Neutrophil (primary cell): Measurements from ENCODE around the gene AKR1B15.
"Not testable (repeated sequence)": the region's sequence is repeated elsewhere in the genome, so short reads cannot be mapped to it uniquely, and the experiment has no call there.

Source experiments
- H3K27ac ChIP-seq: fragments of 200-600 bp; sonication (generic); 2 replicates; pipeline ENCODE4 v1.5.1; 2016; ENCODE audit warnings: mild to moderate bottlenecking, moderate library complexity
- H3K27me3 ChIP-seq: fragments of 200-600 bp; sonication (generic); 2 replicates; pipeline ENCODE4 v1.6.0; 2016; ENCODE audit warnings: mild to moderate bottlenecking
- H3K36me3 ChIP-seq: fragments of 200-600 bp; sonication (generic); 2 replicates; pipeline ENCODE4 v1.5.1; 2017
- H3K4me1 ChIP-seq, 2 experiments: fragments of 200-600 bp in 1 of 2; sonication (generic) in 1 of 2; 1 replicate in 1 of 2; 2 replicates in 1 of 2; pipeline versions ENCODE4 v1.5.1 to v1.6.1; 2013 to 2016; ENCODE audit warnings: low read depth in 1 of 2, low read length in 1 of 2, mild to moderate bottlenecking in 1 of 2, moderate library complexity in 1 of 2; ENCODE audit not compliant: control insufficient read depth in 1 of 2, insufficient read depth in 1 of 2
- H3K4me3 ChIP-seq, 2 experiments: fragments of 200-600 bp in 1 of 2; sonication (generic) in 1 of 2; 1 replicate in 1 of 2; 2 replicates in 1 of 2; pipeline ENCODE4 v1.5.1; 2013 to 2016; ENCODE audit warnings: low read depth in 1 of 2, low read length in 1 of 2, mild to moderate bottlenecking in 1 of 2, moderate library complexity in 1 of 2
- H3K9me3 ChIP-seq: fragments of 200-600 bp; sonication (generic); 2 replicates; pipeline ENCODE4 v1.5.1; 2016
- TF ChIP-seq, protein P1 (sequence below): fragments of 200-600 bp; sonication (generic); IDR thresholded peaks from 2 replicates; pipeline ENCODE4 v1.5.1; 2016; ENCODE audit warnings: antibody characterized with exemption

AKR1B15 gene

DNA sequence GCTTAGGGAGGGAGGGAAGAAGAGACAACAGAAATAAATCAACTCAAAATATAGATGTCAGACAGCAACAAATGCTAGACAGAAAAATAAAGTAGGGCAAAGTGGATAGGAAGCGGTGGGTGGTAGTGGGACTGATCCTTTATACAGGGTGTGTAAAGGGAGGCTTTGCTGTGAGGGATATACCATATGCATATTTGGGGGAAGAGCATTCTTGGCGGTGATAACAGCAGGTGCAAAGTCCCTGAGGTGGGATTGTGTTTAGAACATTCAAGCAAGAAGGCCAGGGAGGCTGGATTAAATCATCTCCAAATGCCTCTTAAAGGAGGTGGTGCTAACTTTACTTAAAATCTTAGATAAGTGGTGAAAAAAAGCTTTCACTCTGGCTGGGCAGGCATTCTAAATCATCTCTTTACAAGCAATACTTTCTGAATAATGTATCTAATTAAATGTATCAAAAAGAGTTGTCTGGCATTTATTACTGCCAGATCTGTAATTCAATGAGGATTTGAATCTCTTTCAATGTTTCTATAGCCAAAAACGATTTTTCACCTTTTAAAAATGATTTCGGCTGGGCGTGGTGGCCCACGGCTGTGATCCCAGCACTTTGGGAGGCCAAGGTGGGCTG, 9.4 kb upstream of the AKR1B15 start:
- no peak overlapping the region for H3K27ac ChIP-seq
- H3K9me3 ChIP-seq = no peaks in the 10 kb centered on the region
- peaks cover 11% of the 10 kb centered on the region for H3K27me3 ChIP-seq
- no peaks in the 10 kb centered on the region for H3K4me1 ChIP-seq
- TF ChIP-seq, protein P1, sequence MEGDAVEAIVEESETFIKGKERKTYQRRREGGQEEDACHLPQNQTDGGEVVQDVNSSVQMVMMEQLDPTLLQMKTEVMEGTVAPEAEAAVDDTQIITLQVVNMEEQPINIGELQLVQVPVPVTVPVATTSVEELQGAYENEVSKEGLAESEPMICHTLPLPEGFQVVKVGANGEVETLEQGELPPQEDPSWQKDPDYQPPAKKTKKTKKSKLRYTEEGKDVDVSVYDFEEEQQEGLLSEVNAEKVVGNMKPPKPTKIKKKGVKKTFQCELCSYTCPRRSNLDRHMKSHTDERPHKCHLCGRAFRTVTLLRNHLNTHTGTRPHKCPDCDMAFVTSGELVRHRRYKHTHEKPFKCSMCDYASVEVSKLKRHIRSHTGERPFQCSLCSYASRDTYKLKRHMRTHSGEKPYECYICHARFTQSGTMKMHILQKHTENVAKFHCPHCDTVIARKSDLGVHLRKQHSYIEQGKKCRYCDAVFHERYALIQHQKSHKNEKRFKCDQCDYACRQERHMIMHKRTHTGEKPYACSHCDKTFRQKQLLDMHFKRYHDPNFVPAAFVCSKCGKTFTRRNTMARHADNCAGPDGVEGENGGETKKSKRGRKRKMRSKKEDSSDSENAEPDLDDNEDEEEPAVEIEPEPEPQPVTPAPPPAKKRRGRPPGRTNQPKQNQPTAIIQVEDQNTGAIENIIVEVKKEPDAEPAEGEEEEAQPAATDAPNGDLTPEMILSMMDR = no peak
- H3K4me3 ChIP-seq = no peak overlapping the region
- no peaks in the 10 kb centered on the region for H3K36me3 ChIP-seq

DNA sequence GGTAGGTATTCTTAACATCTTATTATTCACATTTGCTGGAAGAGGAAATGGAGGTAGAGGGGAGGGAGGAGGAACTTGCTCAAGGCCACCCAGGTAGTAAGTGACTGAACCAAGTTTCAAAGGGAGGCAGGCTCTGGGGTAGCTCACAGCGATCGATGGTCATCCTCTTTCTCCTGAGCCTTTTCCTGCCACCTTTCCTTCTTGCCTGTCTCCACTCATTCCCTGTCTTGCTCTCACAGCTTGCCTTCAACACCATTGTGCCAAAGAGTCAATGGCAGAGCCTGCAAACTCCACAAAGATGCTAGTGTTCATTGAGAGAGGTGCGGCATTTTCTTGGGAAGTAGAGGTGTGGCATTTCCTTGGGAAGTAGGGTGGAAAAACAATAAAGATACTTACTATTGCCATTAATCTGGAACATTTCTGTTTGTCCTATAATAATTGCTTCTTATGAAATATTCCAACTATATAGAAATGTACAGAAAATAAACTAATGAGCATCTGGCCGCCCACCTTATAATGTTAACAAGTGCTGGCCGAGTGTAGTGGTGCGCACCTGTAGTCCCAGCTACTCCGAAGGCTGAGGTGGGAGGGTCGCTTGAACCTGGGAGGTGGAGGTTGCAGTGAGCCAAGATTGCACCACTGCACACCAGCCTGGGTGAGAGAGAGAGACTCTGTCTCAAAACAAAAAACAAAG, 7.3 kb upstream of the AKR1B15 start:
- H3K36me3 ChIP-seq, H3K9me3 ChIP-seq: not testable (repeated sequence)

DNA sequence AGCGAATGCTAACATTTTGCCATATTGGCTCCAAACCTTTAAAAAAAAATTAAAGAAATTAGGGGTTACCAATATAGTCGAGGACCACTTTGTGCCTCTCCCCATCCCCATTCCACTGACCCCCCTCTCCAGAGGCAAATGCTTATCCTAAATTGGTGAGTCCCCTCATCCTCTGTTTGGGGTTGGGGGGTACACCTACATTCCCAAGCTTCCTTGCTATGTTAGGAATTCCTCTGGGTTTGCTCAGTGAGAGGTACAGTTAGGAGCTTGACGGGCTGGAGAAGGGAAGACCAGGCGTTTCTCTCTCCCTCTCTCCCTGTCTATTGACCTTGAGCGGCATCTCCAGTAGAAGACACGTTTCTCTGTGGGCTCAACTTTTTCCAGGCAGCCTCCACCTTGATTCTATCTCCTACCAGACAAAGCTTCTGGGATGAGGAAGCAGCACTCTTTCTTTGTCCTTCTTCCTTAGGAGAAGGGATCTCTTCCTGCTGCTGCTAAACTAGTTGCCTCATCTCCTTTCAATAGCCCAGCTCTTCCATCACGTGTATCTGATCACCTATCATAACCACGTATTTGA, 6.6 kb upstream of the AKR1B15 start:
- no peak overlapping the region for H3K4me3 ChIP-seq
- H3K27me3 ChIP-seq = peaks cover 11% of the 10 kb centered on the region
- no peaks in the 10 kb centered on the region for H3K36me3 ChIP-seq
- H3K9me3 ChIP-seq = no peaks in the 10 kb centered on the region
- TF ChIP-seq, protein P1 = no peak
- no peak overlapping the region for H3K27ac ChIP-seq
- H3K4me1 ChIP-seq = no peaks in the 10 kb centered on the region

More for the DNA sequence above, 7.3 kb upstream of the AKR1B15 start:
- not testable (repeated sequence) for H3K27ac ChIP-seq, H3K4me3 ChIP-seq, H3K4me1 ChIP-seq
- H3K27me3 ChIP-seq = peaks cover 11% of the 10 kb centered on the region

DNA sequence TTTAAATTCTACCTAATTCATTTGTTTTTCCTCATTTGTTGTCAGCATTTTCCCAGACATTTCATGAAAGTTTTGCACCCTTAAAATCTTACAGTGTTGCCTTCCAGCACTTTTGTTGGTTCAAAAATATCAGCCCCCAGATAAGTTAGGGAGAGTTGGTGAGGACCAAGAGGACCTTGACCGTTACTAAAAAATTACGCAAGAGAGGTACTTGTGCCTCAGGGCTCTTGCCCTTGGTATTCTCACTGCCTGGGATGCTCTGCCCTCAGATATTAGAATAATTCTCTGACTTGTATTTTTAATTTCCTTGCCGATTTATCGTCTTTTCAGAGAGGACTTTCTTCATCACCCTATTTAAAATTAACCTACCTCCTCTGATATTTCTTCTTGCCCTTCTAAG, 3.5 kb upstream of the AKR1B15 start:
- H3K27ac ChIP-seq = no peak overlapping the region
- H3K9me3 ChIP-seq = no peaks in the 10 kb centered on the region
- TF ChIP-seq, protein P1 = no peak
- H3K4me1 ChIP-seq = no peaks in the 10 kb centered on the region
- no peaks in the 10 kb centered on the region for H3K36me3 ChIP-seq
- peaks cover 10% of the 10 kb centered on the region for H3K27me3 ChIP-seq
- no peak overlapping the region for H3K4me3 ChIP-seq

DNA sequence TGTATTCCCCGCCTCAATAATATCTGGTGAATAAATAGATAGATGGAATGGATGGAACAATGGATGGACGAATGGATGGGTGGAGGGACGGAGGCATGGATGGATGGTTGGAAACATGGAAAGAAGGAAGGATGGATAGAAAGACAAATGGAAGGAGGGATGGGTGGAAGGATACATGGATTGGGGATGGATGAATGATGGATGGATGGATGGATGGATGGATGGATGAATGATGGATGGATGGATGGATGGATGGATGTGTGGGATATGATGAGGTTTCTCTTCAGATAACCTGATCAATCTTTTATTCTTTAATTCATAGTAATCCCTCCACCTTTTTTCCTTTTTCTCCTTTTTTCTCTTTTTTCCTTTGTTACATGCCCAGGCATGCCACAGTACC, 3.0 kb upstream of the AKR1B15 start:
- TF ChIP-seq, protein P1 = no peak
- no peaks in the 10 kb centered on the region for H3K9me3 ChIP-seq
- H3K4me3 ChIP-seq = no peak overlapping the region
- H3K27ac ChIP-seq = no peak overlapping the region
- H3K27me3 ChIP-seq = peaks cover 8% of the 10 kb centered on the region
- H3K4me1 ChIP-seq = no peaks in the 10 kb centered on the region
- H3K36me3 ChIP-seq = no peaks in the 10 kb centered on the region

DNA sequence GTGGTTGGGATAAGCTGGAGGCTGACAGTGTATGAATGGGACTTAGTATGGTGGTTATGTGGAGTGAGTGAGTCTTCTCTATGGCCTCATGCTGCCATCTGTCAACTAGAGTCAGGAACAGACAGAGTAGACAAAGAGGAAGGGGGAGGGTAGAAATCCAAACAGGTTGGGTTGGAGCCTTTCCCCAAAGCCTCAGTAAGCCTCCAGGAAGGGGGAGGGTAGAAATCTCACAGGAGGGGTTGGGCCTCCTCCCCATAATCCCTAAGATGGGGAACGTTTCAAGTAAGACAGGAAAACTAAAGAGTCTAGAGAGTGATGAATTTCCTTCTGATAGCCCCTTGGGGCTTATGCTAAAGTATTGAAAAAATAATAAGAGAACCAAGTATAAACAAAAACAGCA, 2.0 kb upstream of the AKR1B15 start:
- TF ChIP-seq, protein P1 = no peak
- no peak overlapping the region for H3K4me3 ChIP-seq
- peaks cover 9% of the 10 kb centered on the region for H3K27me3 ChIP-seq
- H3K4me1 ChIP-seq = no peaks in the 10 kb centered on the region
- no peaks in the 10 kb centered on the region for H3K9me3 ChIP-seq
- no peaks in the 10 kb centered on the region for H3K36me3 ChIP-seq
- no peak overlapping the region for H3K27ac ChIP-seq
